Measurements from ENCODE around the gene UNC45A.

DNA sequence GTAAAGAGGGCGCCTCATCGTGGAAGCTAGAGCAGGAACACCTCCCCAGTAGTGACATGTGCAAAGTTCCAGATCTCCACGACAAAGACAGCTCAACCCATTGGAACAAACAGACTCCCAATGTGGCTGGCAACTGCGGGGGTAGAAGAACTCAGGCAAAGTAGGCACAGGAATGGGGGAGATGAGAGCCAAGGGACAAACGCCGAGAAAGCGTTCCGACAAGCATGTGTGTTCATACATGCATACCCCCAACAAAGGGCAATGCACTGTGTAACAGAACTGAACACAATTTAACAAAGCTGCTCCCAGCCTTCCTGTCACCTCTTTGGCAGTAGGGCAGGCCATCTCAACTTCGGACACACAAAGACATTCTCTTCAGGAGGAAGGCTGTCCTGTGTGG is 31.2 kb downstream of the UNC45A start:
- TF ChIP-seq, protein P1, sequence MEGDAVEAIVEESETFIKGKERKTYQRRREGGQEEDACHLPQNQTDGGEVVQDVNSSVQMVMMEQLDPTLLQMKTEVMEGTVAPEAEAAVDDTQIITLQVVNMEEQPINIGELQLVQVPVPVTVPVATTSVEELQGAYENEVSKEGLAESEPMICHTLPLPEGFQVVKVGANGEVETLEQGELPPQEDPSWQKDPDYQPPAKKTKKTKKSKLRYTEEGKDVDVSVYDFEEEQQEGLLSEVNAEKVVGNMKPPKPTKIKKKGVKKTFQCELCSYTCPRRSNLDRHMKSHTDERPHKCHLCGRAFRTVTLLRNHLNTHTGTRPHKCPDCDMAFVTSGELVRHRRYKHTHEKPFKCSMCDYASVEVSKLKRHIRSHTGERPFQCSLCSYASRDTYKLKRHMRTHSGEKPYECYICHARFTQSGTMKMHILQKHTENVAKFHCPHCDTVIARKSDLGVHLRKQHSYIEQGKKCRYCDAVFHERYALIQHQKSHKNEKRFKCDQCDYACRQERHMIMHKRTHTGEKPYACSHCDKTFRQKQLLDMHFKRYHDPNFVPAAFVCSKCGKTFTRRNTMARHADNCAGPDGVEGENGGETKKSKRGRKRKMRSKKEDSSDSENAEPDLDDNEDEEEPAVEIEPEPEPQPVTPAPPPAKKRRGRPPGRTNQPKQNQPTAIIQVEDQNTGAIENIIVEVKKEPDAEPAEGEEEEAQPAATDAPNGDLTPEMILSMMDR (IDR thresholded peaks at IDR 0.05): no peak
- TF ChIP-seq ZFX (IDR thresholded peaks at IDR 0.05; ENCODE audit: borderline replicate concordance): no peak

Measured in 22Rv1 (cell line).